PC-3 (cell line): ENCODE results near the gene MYBPH. TPM values are rescaled to one million over a fixed set of nuclear protein-coding genes. Genes with fewer than 3 reads are reported as not detected.

Experiments
- ATAC-seq: fragments of 200-7000 bp; cut with Tn5 transposase; 2 replicates; pipeline ENCODE4 v1.9.1; 2020; ENCODE audit warnings: mild to moderate bottlenecking, moderate library complexity
- BruUV-seq: library from RNA; stranded (reverse); fragments of 400-500 nt; replicated peaks from 2 replicates; lab custom pipeline; 2021; lab: Mats Ljungman, UMichigan
- CTCF ChIA-PET: fragments of 300-600 bp; sonication (Branson Sonifier 250); formaldehyde crosslinking; loops from one replicate; lab custom pipeline; 2022; ENCODE audit warnings: antibody characterized with exemption; lab: Charles Lee
- POLR2A ChIA-PET: fragments of 300-600 bp; sonication (Branson Sonifier 250); formaldehyde crosslinking; loops from one replicate; lab custom pipeline; 2022; ENCODE audit warnings: antibody characterized with exemption; ENCODE audit not compliant: unreplicated experiment; lab: Charles Lee
- DNase-seq: peaks from one replicate; pipeline ENCODE4 v3.0.0-alpha.2; 2015
- H2AFZ ChIP-seq: fragments of 300-600 bp; sonication (generic); 2 replicates; pipeline ENCODE4 v1.6.0; 2016; ENCODE audit warnings: antibody characterized with exemption, low read length
- H3F3A ChIP-seq: fragments of 300-600 bp; sonication (generic); one replicate; pipeline ENCODE4 v1.6.0; 2017; ENCODE audit warnings: antibody characterized with exemption, low read length, control low read depth, mild to moderate bottlenecking; ENCODE audit not compliant: unreplicated experiment
- H3K27ac ChIP-seq: fragments of 300-600 bp; sonication (generic); 2 replicates; pipeline ENCODE4 v1.5.1; 2016; ENCODE audit warnings: mild to moderate bottlenecking, low read length
- H3K27me3 ChIP-seq: fragments of 300-600 bp; sonication (generic); 2 replicates; pipeline ENCODE4 v1.6.1; 2016; ENCODE audit warnings: low read length, mixed read lengths
- H3K36me3 ChIP-seq: fragments of 300-600 bp; sonication (generic); 2 replicates; pipeline ENCODE4 v1.6.1; 2016; ENCODE audit warnings: low read depth, mixed run types, low read length, mixed read lengths
- H3K4me1 ChIP-seq: fragments of 300-600 bp; sonication (generic); 2 replicates; pipeline ENCODE4 v1.5.1; 2016; ENCODE audit warnings: low read length; ENCODE audit not compliant: insufficient read depth
- H3K4me2 ChIP-seq: fragments of 300-600 bp; sonication (generic); 2 replicates; pipeline ENCODE4 v1.6.0; 2016; ENCODE audit warnings: low read length
- H3K4me3 ChIP-seq: fragments of 300-600 bp; sonication (generic); 2 replicates; pipeline ENCODE4 v1.5.1; 2016; ENCODE audit warnings: mild to moderate bottlenecking, low read length, mixed read lengths
- H3K79me2 ChIP-seq: fragments of 300-600 bp; sonication (generic); 2 replicates; pipeline ENCODE4 v1.6.1; 2017; ENCODE audit warnings: low read length, mixed read lengths
- H3K9ac ChIP-seq: fragments of 300-600 bp; sonication (generic); 2 replicates; pipeline ENCODE4 v1.6.0; 2016; ENCODE audit warnings: mild to moderate bottlenecking, low read length
- H3K9me2 ChIP-seq: fragments of 300-600 bp; sonication (generic); replicated peaks from 2 replicates; pipeline ENCODE4 v1.6.1; 2016; ENCODE audit warnings: mixed run types, low read length, mixed read lengths
- H3K9me3 ChIP-seq: fragments of 300-600 bp; sonication (generic); 2 replicates; pipeline ENCODE4 v1.6.1; 2016; ENCODE audit warnings: low read length, mixed read lengths
- H4K20me1 ChIP-seq: fragments of 300-600 bp; sonication (generic); 2 replicates; pipeline ENCODE4 v1.6.1; 2016; ENCODE audit warnings: low read length, mixed read lengths
- CTCF ChIP-seq: fragments of 300-600 bp; sonication (generic); conservative IDR thresholded peaks from 2 replicates; pipeline ENCODE4 v1.5.1; 2017; ENCODE audit warnings: antibody characterized with exemption, low read depth, mild to moderate bottlenecking, low read length
- EZH2 ChIP-seq: fragments of 300-600 bp; sonication (generic); IDR thresholded peaks from one replicate; pipeline ENCODE4 v1.6.1; 2017; ENCODE audit warnings: antibody characterized with exemption, mild to moderate bottlenecking, low read length; ENCODE audit not compliant: unreplicated experiment
- EZH2phosphoT487 ChIP-seq: fragments of 300-600 bp; sonication (generic); IDR thresholded peaks from 2 replicates; pipeline ENCODE4 v1.6.1; 2018; ENCODE audit warnings: mild to moderate bottlenecking, antibody characterized with exemption, low read length, borderline replicate concordance
- intact Hi-C: fragments of 100-400 bp; cut with micrococcal nuclease; formaldehyde crosslinking; loops from 2 replicates; pipeline ENCODE4 v1.9.0; 2023
- total RNA-seq: library from RNA; depleted of rRNA; stranded (reverse); fragments of >200 nt; gene quantifications from 2 replicates; pipeline ENCODE4 v1.2.3, GENCODE V29; 2014

The MYBPH gene
- total RNA-seq, 1 experiment from 2014 or later = not detected

DNA sequence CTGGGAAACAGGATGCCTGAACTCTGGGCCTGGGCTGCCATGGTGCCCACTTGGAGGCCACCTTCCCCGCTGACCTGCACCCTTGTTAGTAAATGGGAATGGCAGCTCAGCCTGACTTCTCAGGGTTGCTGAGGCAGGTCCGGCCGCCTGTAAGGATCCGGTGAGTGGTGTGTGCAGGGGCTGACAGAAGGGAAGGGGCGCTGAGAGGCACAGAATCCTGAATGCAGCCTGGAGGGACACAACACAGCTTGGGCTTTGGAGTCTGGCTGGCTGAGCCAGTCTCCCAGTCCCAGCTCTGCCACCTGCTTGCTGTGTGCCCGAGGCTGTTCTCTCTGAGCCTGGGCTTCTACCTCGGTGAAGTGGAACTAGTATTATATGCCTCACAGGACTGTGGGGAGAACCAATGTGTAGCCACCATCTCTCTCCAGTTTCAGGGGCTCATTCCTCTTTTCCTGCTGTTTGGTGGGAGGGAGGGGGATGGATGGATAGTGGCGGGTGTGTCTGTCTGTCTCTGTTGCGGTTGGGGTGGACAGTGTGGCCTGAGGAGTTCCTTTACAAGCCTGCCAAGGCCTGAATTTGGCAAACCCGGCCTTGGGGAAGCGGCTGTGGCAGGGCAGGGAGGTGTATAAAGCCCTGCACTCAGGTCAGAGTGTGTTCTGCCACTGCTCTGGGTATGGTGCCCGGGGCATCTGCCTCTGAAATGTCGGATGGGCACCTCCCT, 30.1 kb downstream of the MYBPH start:
- H3K4me1 ChIP-seq = no peaks in the 10 kb centered on the region
- H3K9me3 ChIP-seq = no peaks in the 10 kb centered on the region
- H2AFZ ChIP-seq = no peak overlapping the region
- no TSS peak for BruUV-seq
- H3K4me3 ChIP-seq = no peak overlapping the region
- no peaks in the 10 kb centered on the region for H4K20me1 ChIP-seq
- 0 out of 2 replicates have a peak, but pooled peaks cover under 1% of the 10 kb centered on the region for H3K27me3 ChIP-seq
- DNase-seq (no peak), ATAC-seq (no peak)
- H3F3A ChIP-seq = no peaks in the 10 kb centered on the region
- H3K9me2 ChIP-seq = no peaks in the 10 kb centered on the region
- H3K27ac ChIP-seq = no peak overlapping the region
- intact Hi-C loops = no loop called here
- H3K9ac ChIP-seq = no peak overlapping the region
- no peak overlapping the region for H3K4me2 ChIP-seq
- TF ChIP-seq EZH2phosphoT487 (no peak), EZH2 (no peak), CTCF (no peak)
- POLR2A ChIA-PET = no interaction called here
- no peaks in the 10 kb centered on the region for H3K36me3 ChIP-seq
- H3K79me2 ChIP-seq = no peaks in the 10 kb centered on the region
- CTCF ChIA-PET = interaction anchor here (0.7 kb wide), 1 partner anchor 1916 kb away, joined by 4 read pairs; no protein-coding TSS in a partner anchor

DNA sequence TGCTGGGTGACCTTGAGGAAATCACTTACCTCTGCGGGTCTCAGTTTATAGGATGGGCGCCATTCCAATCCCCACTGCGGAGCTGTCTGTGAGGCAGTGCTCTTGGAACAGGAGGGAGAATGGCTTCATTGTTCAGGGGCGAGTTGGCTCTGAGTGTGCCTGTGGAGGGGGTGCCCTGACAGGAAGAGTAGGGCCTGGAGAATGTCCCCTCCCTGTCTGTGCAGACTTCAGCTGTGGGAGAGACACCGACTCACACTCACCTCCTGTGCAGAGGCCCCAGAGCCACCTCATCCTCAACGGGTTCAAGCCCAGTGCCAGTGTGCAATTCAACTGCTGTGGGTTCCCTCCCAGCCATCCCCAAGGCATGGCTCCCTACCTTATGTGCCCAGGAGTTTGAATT, 31.0 kb downstream of the MYBPH start:
- peak; percentile 46; the same call in 1 of the 2 replicates for ATAC-seq
- H2AFZ ChIP-seq = no peak overlapping the region
- H3K4me2 ChIP-seq = no peak overlapping the region
- H3K9me3 ChIP-seq = no peaks in the 10 kb centered on the region
- POLR2A ChIA-PET = no interaction called here
- H3K79me2 ChIP-seq = no peaks in the 10 kb centered on the region
- TF ChIP-seq EZH2phosphoT487 (no peak), EZH2 (no peak), CTCF (no peak)
- peaks cover 9% of the 10 kb centered on the region for H3K27me3 ChIP-seq
- no peak overlapping the region for H3K4me3 ChIP-seq
- no peaks in the 10 kb centered on the region for H3F3A ChIP-seq
- no peaks in the 10 kb centered on the region for H3K9me2 ChIP-seq
- no peak overlapping the region for H3K27ac ChIP-seq
- H3K4me1 ChIP-seq = no peaks in the 10 kb centered on the region
- DNase-seq = peak; percentile 35
- intact Hi-C loops = no loop called here
- CTCF ChIA-PET = no interaction called here
- H3K9ac ChIP-seq = no peak overlapping the region
- H4K20me1 ChIP-seq = no peaks in the 10 kb centered on the region
- no peaks in the 10 kb centered on the region for H3K36me3 ChIP-seq
- no TSS peak for BruUV-seq

DNA sequence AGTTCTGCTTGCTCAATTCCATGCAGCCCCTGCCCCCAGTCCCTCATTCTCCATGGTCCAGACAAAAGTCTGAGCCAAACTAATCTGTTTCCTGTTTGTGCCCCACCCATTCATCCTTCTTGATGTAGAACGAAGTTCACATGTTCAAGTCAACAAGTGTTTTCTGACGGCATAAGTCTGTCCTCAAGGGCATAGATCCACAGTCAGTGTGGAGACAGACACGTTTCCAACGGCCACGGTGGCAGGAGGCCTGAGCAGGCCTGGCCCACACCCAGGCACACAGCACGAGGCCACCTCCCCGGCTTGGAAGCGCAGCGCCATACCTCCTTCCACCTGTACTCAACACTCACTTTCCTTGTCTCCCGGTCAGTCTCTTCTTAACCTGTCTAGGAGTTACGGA, 32.0 kb downstream of the MYBPH start:
- Histone ChIP-seq H3K9me3 (no peaks in the 10 kb centered on the region), H3F3A (no peaks in the 10 kb centered on the region), H3K79me2 (no peaks in the 10 kb centered on the region), H2AFZ (no peak overlapping the region), H3K36me3 (no peaks in the 10 kb centered on the region), H3K9me2 (no peaks in the 10 kb centered on the region), H3K27me3 (peaks cover 17% of the 10 kb centered on the region), H3K9ac (no peak overlapping the region), H3K4me3 (no peak overlapping the region), H3K4me1 (no peaks in the 10 kb centered on the region), H3K27ac (no peak overlapping the region), H3K4me2 (no peak overlapping the region), H4K20me1 (no peaks in the 10 kb centered on the region)
- intact Hi-C loops = no loop called here
- no peak for TF ChIP-seq EZH2
- no peak for TF ChIP-seq CTCF
- TF ChIP-seq EZH2phosphoT487 = no peak
- DNase-seq (no peak), ATAC-seq (no peak)
- ChIA-PET POLR2A (no interaction called here), CTCF (no interaction called here)
- BruUV-seq = no TSS peak
